ENCODE results near the gene MYO1F.
A peak's percentile ranks its signal among the peaks of the same experiment; 100 is the strongest.
"Not testable (repeated sequence)": the region's sequence is repeated elsewhere in the genome, so short reads cannot be mapped to it uniquely, and the experiment has no call there.

The MYO1F gene

GRCh38 chr19:8574619-8574922, 2.7 kb downstream of the MYO1F start:
- H4K91ac ChIP-seq (ENCODE audit: low read depth, low read length, poor library complexity); H2AFZ ChIP-seq (ENCODE audit: low read length); H3K14ac ChIP-seq (ENCODE audit: low read length); H2BK15ac ChIP-seq (ENCODE audit: low read length); H2BK12ac ChIP-seq (ENCODE audit: low read length); H2AK5ac ChIP-seq (ENCODE audit: low read depth, low read length); H3K27ac ChIP-seq (replicated peaks; ENCODE audit: low read length); H3K27me3 ChIP-seq (ENCODE audit: control insufficient read depth in 3 of 3, insufficient read depth in 3 of 3, low read depth in 1 of 3, low read length in 3 of 3); H2BK120ac ChIP-seq (ENCODE audit: low read depth, low read length); H3K23ac ChIP-seq (ENCODE audit: low read depth, low read length, poor library complexity); H3K4me2 ChIP-seq (ENCODE audit: insufficient read depth, low read length, poor library complexity, severe bottlenecking); H3K4me3 ChIP-seq (ENCODE audit: low read length in 2 of 2); H2BK5ac ChIP-seq (ENCODE audit: low read length); H3K9ac ChIP-seq (ENCODE audit: low read depth, low read length, poor library complexity); DNase-seq (ENCODE audit: low spot score); H3K18ac ChIP-seq (ENCODE audit: low read length); H3K36me3 ChIP-seq (replicated peaks in 1 of 2; ENCODE audit: control insufficient read depth in 2 of 2, insufficient read depth in 2 of 2, low read length in 2 of 2); H4K8ac ChIP-seq (ENCODE audit: low read depth, low read length); H3K79me1 ChIP-seq (ENCODE audit: low read depth, low read length); H3K9me3 ChIP-seq (replicated peaks in 1 of 2; ENCODE audit: control insufficient read depth in 2 of 2, insufficient read depth in 1 of 2, low read depth in 1 of 2, low read length in 2 of 2); H3K4me1 ChIP-seq (ENCODE audit: control insufficient read depth in 2 of 2, insufficient read depth in 1 of 2, low read depth in 1 of 2, low read length in 2 of 2); H3K4ac ChIP-seq (ENCODE audit: low read length): not testable (repeated sequence)
- no CpG with 5 or more reads among the region's 7 CpGs for WGBS, 2 donors (ENCODE audit: extremely low coverage in 2 of 2, insufficient read length in 2 of 2, insufficient replicate concordance in 1 of 2)

GRCh38 chr19:8573316-8573715, 3.9 kb downstream of the MYO1F start:
- H2BK12ac ChIP-seq (ENCODE audit: low read length), result no peak overlapping the region
- H2AK5ac ChIP-seq (ENCODE audit: low read depth, low read length), result no peak overlapping the region
- H3K14ac ChIP-seq (ENCODE audit: low read length), result no peak overlapping the region
- no peaks in the 10 kb centered on the region for H3K27me3 ChIP-seq (ENCODE audit: control insufficient read depth in 3 of 3, insufficient read depth in 3 of 3, low read depth in 1 of 3, low read length in 3 of 3)
- H2BK120ac ChIP-seq (ENCODE audit: low read depth, low read length), result no peak overlapping the region
- peaks cover 2% of the 10 kb centered on the region for H3K79me1 ChIP-seq (ENCODE audit: low read depth, low read length)
- H3K23ac ChIP-seq (ENCODE audit: low read depth, low read length, poor library complexity), result no peak overlapping the region
- H2AFZ ChIP-seq (ENCODE audit: low read length), result no peak overlapping the region
- no peak overlapping the region for H3K27ac ChIP-seq (replicated peaks; ENCODE audit: low read length)
- H3K9me3 ChIP-seq (replicated peaks in 1 of 2; ENCODE audit: control insufficient read depth in 2 of 2, insufficient read depth in 1 of 2, low read depth in 1 of 2, low read length in 2 of 2), result no peaks in the 10 kb centered on the region
- no peaks in the 10 kb centered on the region for H3K36me3 ChIP-seq (replicated peaks in 1 of 2; ENCODE audit: control insufficient read depth in 2 of 2, insufficient read depth in 2 of 2, low read length in 2 of 2)
- 100% methylated on average over 1 of the region's 7 CpGs; no CpG with 5 or more reads in 1 of the 2 donors for WGBS, 2 donors (ENCODE audit: extremely low coverage in 2 of 2, insufficient read length in 2 of 2, insufficient replicate concordance in 1 of 2)
- H3K4me3 ChIP-seq (ENCODE audit: low read length in 2 of 2), result no peak overlapping the region
- no peak overlapping the region for H2BK15ac ChIP-seq (ENCODE audit: low read length)
- no peak for DNase-seq (ENCODE audit: low spot score)
- no peak overlapping the region for H4K91ac ChIP-seq (ENCODE audit: low read depth, low read length, poor library complexity)
- H3K4me2 ChIP-seq (ENCODE audit: insufficient read depth, low read length, poor library complexity, severe bottlenecking), result no peak overlapping the region
- no peak overlapping the region for H3K18ac ChIP-seq (ENCODE audit: low read length)
- no peak overlapping the region for H3K9ac ChIP-seq (ENCODE audit: low read depth, low read length, poor library complexity)
- peaks cover 5 to 6% of the 10 kb centered on the region in 2 donors for H3K4me1 ChIP-seq (ENCODE audit: control insufficient read depth in 2 of 2, insufficient read depth in 1 of 2, low read depth in 1 of 2, low read length in 2 of 2)
- no peak overlapping the region for H3K4ac ChIP-seq (ENCODE audit: low read length)
- no peak overlapping the region for H2BK5ac ChIP-seq (ENCODE audit: low read length)
- H4K8ac ChIP-seq (ENCODE audit: low read depth, low read length), result no peak overlapping the region

- Histone ChIP-seq H2BK120ac (ENCODE audit: low read depth, low read length) (no peak overlapping the region), H3K23ac (ENCODE audit: low read depth, low read length, poor library complexity) (no peak overlapping the region), H2BK15ac (ENCODE audit: low read length) (no peak overlapping the region), H3K4me3 (ENCODE audit: low read length in 2 of 2) (no peak overlapping the region), H4K91ac (ENCODE audit: low read depth, low read length, poor library complexity) (no peak overlapping the region), H4K8ac (ENCODE audit: low read depth, low read length) (no peak overlapping the region), H3K36me3 (replicated peaks in 1 of 2; ENCODE audit: control insufficient read depth in 2 of 2, insufficient read depth in 2 of 2, low read length in 2 of 2) (no peaks in the 10 kb centered on the region), H3K14ac (ENCODE audit: low read length) (no peak overlapping the region), H2AFZ (ENCODE audit: low read length) (no peak overlapping the region), H2BK5ac (ENCODE audit: low read length) (no peak overlapping the region), H3K18ac (ENCODE audit: low read length) (no peak overlapping the region), H3K4me1 (ENCODE audit: control insufficient read depth in 2 of 2, insufficient read depth in 1 of 2, low read depth in 1 of 2, low read length in 2 of 2) (peaks cover 5 to 6% of the 10 kb centered on the region in 2 donors), H2AK5ac (ENCODE audit: low read depth, low read length) (peak overlapping the region; percentile 25), H3K79me1 (ENCODE audit: low read depth, low read length) (peaks cover 2% of the 10 kb centered on the region), H3K27me3 (ENCODE audit: control insufficient read depth in 3 of 3, insufficient read depth in 3 of 3, low read depth in 1 of 3, low read length in 3 of 3) (no peaks in the 10 kb centered on the region), H2BK12ac (ENCODE audit: low read length) (no peak overlapping the region), H3K9ac (ENCODE audit: low read depth, low read length, poor library complexity) (no peak overlapping the region), H3K27ac (replicated peaks; ENCODE audit: low read length) (no peak overlapping the region), H3K4ac (ENCODE audit: low read length) (no peak overlapping the region), H3K4me2 (ENCODE audit: insufficient read depth, low read length, poor library complexity, severe bottlenecking) (no peak overlapping the region), H3K9me3 (replicated peaks in 1 of 2; ENCODE audit: control insufficient read depth in 2 of 2, insufficient read depth in 1 of 2, low read depth in 1 of 2, low read length in 2 of 2) (no peaks in the 10 kb centered on the region)
- no peak for DNase-seq (ENCODE audit: low spot score)
- WGBS, 2 donors (ENCODE audit: extremely low coverage in 2 of 2, insufficient read length in 2 of 2, insufficient replicate concordance in 1 of 2), result no CpG with 5 or more reads among the region's 5 CpGs
Measured at GRCh38 chr19:8571006-8571411, 6.2 kb downstream of the MYO1F start.

DNA sequence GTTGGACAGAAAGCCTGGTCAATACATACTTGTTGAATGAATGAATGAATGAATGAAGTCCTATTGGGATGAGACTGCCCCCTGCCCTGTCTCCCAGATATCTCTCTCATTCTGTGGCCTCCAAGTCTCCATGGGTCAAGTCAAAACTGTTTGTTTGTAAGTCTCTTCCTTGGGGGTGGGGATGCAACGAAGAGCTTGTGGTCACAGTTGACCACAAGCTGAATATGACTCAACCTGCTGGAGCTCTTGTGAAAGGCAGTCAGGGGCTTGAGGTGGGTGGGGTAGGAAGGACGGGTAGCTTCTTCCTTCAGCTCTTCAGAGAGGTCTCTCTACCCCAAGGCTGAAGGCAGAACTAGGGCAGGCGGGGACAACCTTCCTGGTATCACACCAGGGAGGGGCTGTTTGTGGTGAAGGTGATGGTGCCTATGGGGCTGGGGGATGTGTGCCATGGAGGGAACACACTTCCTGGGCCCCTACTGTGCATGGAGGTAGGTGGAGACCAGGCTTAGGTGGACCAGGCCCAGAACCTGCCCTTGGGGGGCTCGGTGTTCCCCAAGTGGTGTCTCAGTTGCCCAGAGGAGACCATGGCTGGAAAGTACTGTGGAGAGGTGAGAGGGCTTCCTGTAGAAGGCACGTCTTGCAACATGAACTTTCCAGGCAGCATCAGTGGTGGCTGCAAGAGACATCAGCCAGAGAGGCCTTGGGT, 8.0 kb downstream of the MYO1F start:
- Histone ChIP-seq H2AK5ac (ENCODE audit: low read depth, low read length) (no peak overlapping the region), H3K4me2 (ENCODE audit: insufficient read depth, low read length, poor library complexity, severe bottlenecking) (no peak overlapping the region), H3K9me3 (replicated peaks in 1 of 2; ENCODE audit: control insufficient read depth in 2 of 2, insufficient read depth in 1 of 2, low read depth in 1 of 2, low read length in 2 of 2) (no peaks in the 10 kb centered on the region), H3K18ac (ENCODE audit: low read length) (no peak overlapping the region), H3K9ac (ENCODE audit: low read depth, low read length, poor library complexity) (no peak overlapping the region), H2BK15ac (ENCODE audit: low read length) (peak overlapping the region; percentile 67), H3K36me3 (replicated peaks in 1 of 2; ENCODE audit: control insufficient read depth in 2 of 2, insufficient read depth in 2 of 2, low read length in 2 of 2) (no peaks in the 10 kb centered on the region), H3K14ac (ENCODE audit: low read length) (no peak overlapping the region), H2BK5ac (ENCODE audit: low read length) (no peak overlapping the region), H3K79me1 (ENCODE audit: low read depth, low read length) (peaks cover 1% of the 10 kb centered on the region), H3K4ac (ENCODE audit: low read length) (no peak overlapping the region), H2BK12ac (ENCODE audit: low read length) (no peak overlapping the region), H2AFZ (ENCODE audit: low read length) (no peak overlapping the region), H3K27me3 (ENCODE audit: control insufficient read depth in 3 of 3, insufficient read depth in 3 of 3, low read depth in 1 of 3, low read length in 3 of 3) (no peaks in the 10 kb centered on the region), H2BK120ac (ENCODE audit: low read depth, low read length) (no peak overlapping the region), H4K8ac (ENCODE audit: low read depth, low read length) (no peak overlapping the region), H3K4me1 (ENCODE audit: control insufficient read depth in 2 of 2, insufficient read depth in 1 of 2, low read depth in 1 of 2, low read length in 2 of 2) (no peaks in the 10 kb centered on the region), H4K91ac (ENCODE audit: low read depth, low read length, poor library complexity) (no peak overlapping the region), H3K23ac (ENCODE audit: low read depth, low read length, poor library complexity) (peak overlapping the region; percentile 73), H3K4me3 (ENCODE audit: low read length in 2 of 2) (peak overlapping the region in 1 of 2 donors; percentile 6), H3K27ac (replicated peaks; ENCODE audit: low read length) (no peak overlapping the region)
- no CpG with 5 or more reads among the region's 5 CpGs for WGBS, 2 donors (ENCODE audit: extremely low coverage in 2 of 2, insufficient read length in 2 of 2, insufficient replicate concordance in 1 of 2)
- no peak for DNase-seq (ENCODE audit: low spot score)
